GM18951 (cell line): Measurements from ENCODE around the gene SPATC1L.

Experiments used
- POLR2A ChIP-seq: IDR thresholded peaks from 4 replicates; pipeline ENCODE4 v1.6.1; 2011; ENCODE audit warnings: mild to moderate bottlenecking; ENCODE audit not compliant: insufficient read length, insufficient read depth; ENCODE audit errors: extremely low read depth
- in situ Hi-C: fragments of 300-500 bp; cut with MboI; formaldehyde crosslinking; loops from one replicate; pipeline ENCODE4 v1.12.0; 2022; ENCODE audit warnings: low sequenced_read_pairs, mixed read lengths, inconsistent platforms; ENCODE audit not compliant: unreplicated experiment

SPATC1L gene

GRCh38 chr21:46129846-46130651, 54.2 kb downstream of the SPATC1L start:
- no peak for TF ChIP-seq POLR2A

GRCh38 chr21:46128933-46129571, 55.2 kb downstream of the SPATC1L start:
- in situ Hi-C loops: no loop called here

More at GRCh38 chr21:46129846-46130651, 54.2 kb downstream of the SPATC1L start:
- in situ Hi-C loops: no loop called here

GRCh38 chr21:46128106-46128932, 55.9 kb downstream of the SPATC1L start:
- no peak for TF ChIP-seq POLR2A
- in situ Hi-C loops: no loop called here

More at GRCh38 chr21:46128933-46129571, 55.2 kb downstream of the SPATC1L start:
- TF ChIP-seq POLR2A: no peak

- TF ChIP-seq POLR2A: no peak
- in situ Hi-C loops: no loop called here
Measured at GRCh38 chr21:46127239-46128105, 56.8 kb downstream of the SPATC1L start.

- in situ Hi-C loops: no loop called here
- TF ChIP-seq POLR2A: no peak
Measured at GRCh38 chr21:46126309-46127238, 57.7 kb downstream of the SPATC1L start.

GRCh38 chr21:46125846-46126301, 58.4 kb downstream of the SPATC1L start:
- TF ChIP-seq POLR2A: no peak
- in situ Hi-C loops: no loop called here

GRCh38 chr21:46124926-46125845, 59.1 kb downstream of the SPATC1L start:
- in situ Hi-C loops: no loop called here
- no peak for TF ChIP-seq POLR2A

GRCh38 chr21:46124083-46124925, 60.0 kb downstream of the SPATC1L start:
- TF ChIP-seq POLR2A: no peak
- in situ Hi-C loops: no loop called here

GRCh38 chr21:46122758-46123683, 61.2 kb downstream of the SPATC1L start:
- in situ Hi-C loops: no loop called here
- no peak for TF ChIP-seq POLR2A
